Omental fat pad (tissue), 4 donors: ENCODE results near the gene SH3TC1. TPM values are rescaled to one million over a fixed set of nuclear protein-coding genes. Genes with fewer than 3 reads are reported as not detected.

Experiments used
- ATAC-seq: fragments of 150-250 bp; one replicate; pipeline ENCODE4 v1.9.1; 2016; ENCODE audit warnings: mild to moderate bottlenecking, moderate library complexity; ENCODE audit not compliant: low FRiP score
- DNase-seq: peaks from one replicate; pipeline ENCODE4 v3.0.0-alpha.2; 2019; ENCODE audit warnings: low spot score
- CTCF ChIP-seq, 3 donors: fragments of 450-650 bp; IDR thresholded peaks; one replicate each; pipeline ENCODE4 v1.5.1; 2016 to 2017; ENCODE audit warnings: antibody characterized with exemption in 3 of 3, mild to moderate bottlenecking in 3 of 3, moderate library complexity in 2 of 3
- total RNA-seq, 4 donors: library from RNA; depleted of rRNA; stranded (reverse); fragments of >200 nt; gene quantifications; one replicate each; pipeline ENCODE4 v1.1.0, GENCODE V29; 2016

SH3TC1 gene
- total RNA-seq, 4 donors from 2014 or later, result 23.0 to 70.3 (median 29.1) TPM

GRCh38 chr4:8274066-8274652 is 75.1 kb downstream of the SH3TC1 start:
- ATAC-seq, result no peak
- DNase-seq, result no peak
- no peak for TF ChIP-seq CTCF (IDR thresholded peaks at IDR 0.05)

GRCh38 chr4:8274765-8275547 is 75.9 kb downstream of the SH3TC1 start:
- DNase-seq (no peak), ATAC-seq (peak; percentile 50)

GRCh38 chr4:8275548-8275910 is 76.4 kb downstream of the SH3TC1 start:
- DNase-seq (no peak), ATAC-seq (no peak)
- TF ChIP-seq CTCF (IDR thresholded peaks at IDR 0.05), result no peak

More at GRCh38 chr4:8274765-8275547, 75.9 kb downstream of the SH3TC1 start:
- TF ChIP-seq CTCF (IDR thresholded peaks at IDR 0.05), result no peak

- ATAC-seq, result no peak
- no peak for TF ChIP-seq CTCF (IDR thresholded peaks at IDR 0.05)
- no peak for DNase-seq
These were observed 77.5 kb downstream of the SH3TC1 start for GRCh38 chr4:8276358-8277240.

GRCh38 chr4:8277356-8278008 is 78.4 kb downstream of the SH3TC1 start:
- DNase-seq, result no peak
- TF ChIP-seq CTCF (IDR thresholded peaks at IDR 0.05), result no peak
- no peak for ATAC-seq

GRCh38 chr4:8278009-8278395 is 78.9 kb downstream of the SH3TC1 start:
- DNase-seq (no peak), ATAC-seq (no peak)
- no peak for TF ChIP-seq CTCF (IDR thresholded peaks at IDR 0.05)
